ENCODE measurements around the gene SP7. TPM values are rescaled to one million over a fixed set of nuclear protein-coding genes. Genes with fewer than 3 reads are reported as not detected.

Gene SP7
- total RNA-seq, 1 experiment from 2014 or later, result not detected

GRCh38 chr12:53353257-53353655, 17.1 kb upstream of the SP7 start:
- Histone ChIP-seq H3K23ac (ENCODE audit: insufficient read length, low read depth, low read length) (no peak overlapping the region), H3K27ac (ENCODE audit: insufficient read length, low read depth, low read length) (no peak overlapping the region), H2BK20ac (ENCODE audit: low read depth, low read length, poor library complexity, severe bottlenecking) (no peak overlapping the region), H2BK15ac (ENCODE audit: low read depth, low read length) (no peak overlapping the region), H3K56ac (ENCODE audit: insufficient read length, low read depth, low read length) (no peak overlapping the region), H3K9ac (ENCODE audit: extremely low read depth, insufficient read length, low read length) (no peak overlapping the region), H3K4me2 (ENCODE audit: insufficient read depth, insufficient read length, low read length) (no peak overlapping the region), H2BK12ac (ENCODE audit: insufficient read length, low read depth, low read length) (no peak overlapping the region), H3K18ac (ENCODE audit: insufficient read length, low read depth, low read length) (no peak overlapping the region), H4K8ac (replicated peaks; ENCODE audit: insufficient read length, low read depth, low read length) (no peak overlapping the region), H2BK5ac (ENCODE audit: insufficient read length, low read length) (no peak overlapping the region), H3K27me3 (ENCODE audit: insufficient read depth, low read length) (no peaks in the 10 kb centered on the region), H3K23me2 (ENCODE audit: insufficient read length, low read depth, low read length, poor library complexity, severe bottlenecking) (no peaks in the 10 kb centered on the region), H3K79me2 (ENCODE audit: insufficient read depth, low read length) (no peaks in the 10 kb centered on the region), H3K9me3 (ENCODE audit: control insufficient read depth, low read depth, low read length) (no peaks in the 10 kb centered on the region), H3T11ph (ENCODE audit: low read length) (no peak overlapping the region), H2AK5ac (ENCODE audit: insufficient read length, low read length) (no peak overlapping the region), H3K4me1 (ENCODE audit: insufficient read depth, low read length) (no peaks in the 10 kb centered on the region), H2BK120ac (ENCODE audit: low read depth, low read length, poor library complexity, severe bottlenecking) (no peak overlapping the region), H4K5ac (ENCODE audit: insufficient read length, low read depth, low read length) (no peak overlapping the region), H3K4ac (ENCODE audit: low read depth, low read length) (no peak overlapping the region), H4K20me1 (ENCODE audit: control insufficient read depth, insufficient read depth, insufficient read length) (no peaks in the 10 kb centered on the region), H4K91ac (ENCODE audit: insufficient read length, low read depth, low read length) (no peak overlapping the region), H3K79me1 (ENCODE audit: insufficient read depth, low read depth, low read length, poor library complexity, severe bottlenecking) (no peaks in the 10 kb centered on the region), H3K14ac (ENCODE audit: insufficient read depth, low read length) (no peak overlapping the region), H2AFZ (ENCODE audit: low read length) (no peak overlapping the region)
- TF ChIP-seq CTCF (conservative IDR thresholded peaks at IDR 0.05), result no peak
- Mint-ChIP-seq H3K4me3 (no peak overlapping the region), H3K4me1 (peaks cover 5 to 6% of the 10 kb centered on the region in 2 experiments; a peak in 3 of 4 replicates), H3K36me3 (ENCODE audit: insufficient read depth in 1 of 3, low read depth in 3 of 3) (no peaks in the 10 kb centered on the region), H3K27ac (no peak overlapping the region), H3K27me3 (ENCODE audit: low read depth) (no peaks in the 10 kb centered on the region; the same call in none of the 2 replicates), H3K9me3 (no peaks in the 10 kb centered on the region; a peak in 1 of 5 replicates)
- no peak for DNase-seq
- WGBS (ENCODE audit: extremely low coverage, insufficient read length, low lambda C conversion rate), result no CpG with 5 or more reads among the region's 5 CpGs
